ENCODE results near the gene LRBA. TPM values are rescaled to one million over a fixed set of nuclear protein-coding genes. Genes with fewer than 3 reads are reported as not detected.

LRBA gene
- total RNA-seq, 4 donors from 2014 or later, result 28.0 to 51.5 (median 30.9) TPM

DNA sequence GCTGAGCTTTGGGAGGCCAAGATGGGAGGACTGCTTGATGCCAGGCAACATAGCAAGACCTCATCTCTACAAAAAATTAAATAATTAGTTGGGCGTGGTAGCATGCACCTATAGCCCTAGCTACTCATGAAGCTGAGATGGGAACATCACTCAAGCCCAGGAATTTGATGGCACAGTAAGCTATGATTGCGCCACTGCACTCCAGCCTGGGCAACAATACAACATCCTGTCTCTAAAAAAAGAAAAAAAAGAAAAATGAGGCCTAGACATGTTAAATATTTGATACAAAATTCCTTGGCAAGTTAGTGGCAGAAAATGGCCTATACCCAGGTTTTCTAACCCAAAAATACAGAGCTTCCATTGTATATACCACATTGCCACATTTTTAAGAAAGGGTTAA lies 521.2 kb downstream of the LRBA start:
- ATAC-seq (ENCODE audit: low FRiP score) (no peak), DNase-seq (ENCODE audit: low spot score) (no peak)
- TF ChIP-seq, protein P1, sequence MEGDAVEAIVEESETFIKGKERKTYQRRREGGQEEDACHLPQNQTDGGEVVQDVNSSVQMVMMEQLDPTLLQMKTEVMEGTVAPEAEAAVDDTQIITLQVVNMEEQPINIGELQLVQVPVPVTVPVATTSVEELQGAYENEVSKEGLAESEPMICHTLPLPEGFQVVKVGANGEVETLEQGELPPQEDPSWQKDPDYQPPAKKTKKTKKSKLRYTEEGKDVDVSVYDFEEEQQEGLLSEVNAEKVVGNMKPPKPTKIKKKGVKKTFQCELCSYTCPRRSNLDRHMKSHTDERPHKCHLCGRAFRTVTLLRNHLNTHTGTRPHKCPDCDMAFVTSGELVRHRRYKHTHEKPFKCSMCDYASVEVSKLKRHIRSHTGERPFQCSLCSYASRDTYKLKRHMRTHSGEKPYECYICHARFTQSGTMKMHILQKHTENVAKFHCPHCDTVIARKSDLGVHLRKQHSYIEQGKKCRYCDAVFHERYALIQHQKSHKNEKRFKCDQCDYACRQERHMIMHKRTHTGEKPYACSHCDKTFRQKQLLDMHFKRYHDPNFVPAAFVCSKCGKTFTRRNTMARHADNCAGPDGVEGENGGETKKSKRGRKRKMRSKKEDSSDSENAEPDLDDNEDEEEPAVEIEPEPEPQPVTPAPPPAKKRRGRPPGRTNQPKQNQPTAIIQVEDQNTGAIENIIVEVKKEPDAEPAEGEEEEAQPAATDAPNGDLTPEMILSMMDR (IDR thresholded peaks at IDR 0.05), result no peak

DNA sequence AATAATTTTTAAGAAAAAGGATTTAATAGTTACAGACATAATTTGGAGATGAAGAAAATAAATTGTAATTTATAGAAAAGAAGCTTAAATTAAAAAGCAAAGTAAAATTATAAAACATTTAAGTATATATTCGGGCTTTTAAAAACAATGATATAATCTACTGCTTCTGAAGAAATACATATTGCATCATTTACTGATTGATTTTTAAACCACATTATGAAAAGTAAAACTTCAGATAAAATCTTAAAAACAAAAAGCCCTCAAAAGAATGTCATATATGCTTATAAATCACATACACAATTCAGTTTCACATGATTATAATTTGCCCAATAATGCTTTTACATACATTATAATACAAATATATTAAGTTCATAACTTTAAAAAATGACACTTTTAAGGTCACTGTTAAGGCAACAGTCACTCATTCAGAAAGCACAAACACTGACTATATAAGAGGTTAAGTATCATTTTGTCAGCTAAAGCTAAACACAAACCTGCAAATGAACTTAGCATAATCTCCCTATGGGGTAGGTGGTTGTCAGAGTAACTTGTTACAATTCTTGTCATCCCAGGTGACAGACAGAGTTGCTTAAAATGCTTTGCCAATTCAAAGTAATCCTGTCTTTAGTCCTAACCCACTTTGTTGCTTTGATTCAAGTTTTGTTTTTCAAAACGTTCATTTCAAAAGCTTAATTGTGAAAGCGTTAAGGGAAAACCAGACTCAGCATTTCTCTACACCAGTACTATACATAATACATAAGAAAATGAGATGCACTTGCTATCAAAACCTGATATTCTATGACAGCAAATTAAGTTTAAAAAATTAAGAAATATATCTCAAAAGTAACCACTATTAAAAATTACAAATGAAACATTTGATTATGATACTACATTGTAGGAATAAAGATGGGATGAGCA lies 523.7 kb downstream of the LRBA start:
- ATAC-seq (ENCODE audit: low FRiP score), result no peak
- TF ChIP-seq, protein P1 (IDR thresholded peaks at IDR 0.05), result no peak
- no peak for DNase-seq (ENCODE audit: low spot score)

DNA sequence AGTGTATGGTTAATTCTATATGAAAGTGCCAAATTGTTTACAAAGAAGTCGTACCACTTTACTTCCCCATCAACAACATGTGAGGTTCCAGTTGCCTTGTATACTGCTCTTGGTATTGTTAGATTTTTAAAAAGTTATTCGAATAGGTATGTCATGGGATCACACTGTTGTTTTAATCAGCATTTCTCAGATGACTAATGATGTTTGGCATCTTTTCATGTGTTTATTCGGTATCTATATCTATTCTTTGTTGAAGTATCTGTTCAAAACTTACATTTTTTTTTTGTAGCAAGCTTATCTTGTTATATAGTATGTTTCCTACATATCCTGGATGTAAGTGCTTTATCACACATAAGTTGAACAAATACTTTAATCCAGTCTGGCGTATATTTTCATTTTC lies 532.5 kb downstream of the LRBA start:
- TF ChIP-seq, protein P1 (IDR thresholded peaks at IDR 0.05), result no peak
- no peak for ATAC-seq (ENCODE audit: low FRiP score)
- no peak for DNase-seq (ENCODE audit: low spot score)

DNA sequence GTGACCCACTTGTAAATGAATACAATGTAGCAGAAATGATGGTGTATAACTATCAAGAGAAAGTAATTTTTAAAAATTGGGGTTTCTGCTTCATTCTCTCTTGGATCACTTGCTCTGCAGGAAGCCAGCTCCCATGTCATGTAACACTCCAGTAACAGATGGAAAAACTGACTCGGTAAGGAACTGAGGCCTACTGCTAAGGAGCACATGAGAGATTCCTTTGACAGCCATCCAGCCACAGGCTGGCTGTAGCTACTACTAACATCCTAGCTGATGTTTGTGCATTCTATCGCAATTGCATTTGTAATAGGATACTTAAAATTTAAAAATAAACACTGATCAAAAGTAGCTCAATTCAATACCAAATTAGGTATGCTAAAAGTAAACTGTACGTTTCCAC lies 535.4 kb downstream of the LRBA start:
- TF ChIP-seq, protein P1 (IDR thresholded peaks at IDR 0.05), result no peak
- ATAC-seq (ENCODE audit: low FRiP score) (no peak), DNase-seq (ENCODE audit: low spot score) (no peak)

DNA sequence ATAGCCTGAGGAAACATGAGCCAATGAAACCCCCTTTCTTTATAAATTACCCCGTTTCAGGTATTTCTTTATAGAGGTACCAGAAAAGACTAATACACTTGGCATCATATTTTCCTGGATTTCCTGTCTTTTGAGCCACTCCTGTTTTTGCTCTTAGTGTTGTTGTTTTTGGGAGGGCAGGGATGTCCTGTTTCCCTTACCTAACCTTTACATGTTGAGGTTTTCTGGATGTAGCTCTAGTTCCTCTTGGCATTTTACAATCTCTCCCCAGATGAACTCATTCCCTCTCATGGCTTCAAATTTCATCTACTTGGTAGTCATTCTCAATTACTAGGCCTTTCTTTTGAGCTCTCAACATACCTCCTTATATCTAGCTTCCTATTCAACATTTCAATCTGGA lies 537.2 kb downstream of the LRBA start:
- TF ChIP-seq, protein P1 (IDR thresholded peaks at IDR 0.05), result no peak
- no peak for DNase-seq (ENCODE audit: low spot score)
- no peak for ATAC-seq (ENCODE audit: low FRiP score)

DNA sequence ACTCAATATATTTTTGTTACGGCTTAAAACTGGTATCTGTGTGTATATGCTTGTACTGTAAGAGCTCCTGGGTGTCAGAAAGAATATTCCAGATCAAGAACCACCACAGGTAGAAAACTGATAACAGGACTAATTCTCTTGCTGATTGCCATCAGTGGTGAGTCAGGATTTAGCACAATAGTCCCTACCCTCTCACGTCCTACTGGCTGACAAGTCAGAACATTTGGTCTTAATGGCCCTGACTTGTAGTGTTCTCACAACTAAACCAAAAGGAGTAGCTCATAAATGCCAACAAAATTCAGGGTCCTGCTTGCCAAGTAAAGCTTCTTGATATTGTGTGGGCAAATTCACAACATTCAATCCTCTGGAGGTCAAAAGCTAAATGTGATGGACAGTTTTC lies 538.3 kb downstream of the LRBA start:
- ATAC-seq (ENCODE audit: low FRiP score), result no peak
- TF ChIP-seq, protein P1 (IDR thresholded peaks at IDR 0.05), result no peak

DNA sequence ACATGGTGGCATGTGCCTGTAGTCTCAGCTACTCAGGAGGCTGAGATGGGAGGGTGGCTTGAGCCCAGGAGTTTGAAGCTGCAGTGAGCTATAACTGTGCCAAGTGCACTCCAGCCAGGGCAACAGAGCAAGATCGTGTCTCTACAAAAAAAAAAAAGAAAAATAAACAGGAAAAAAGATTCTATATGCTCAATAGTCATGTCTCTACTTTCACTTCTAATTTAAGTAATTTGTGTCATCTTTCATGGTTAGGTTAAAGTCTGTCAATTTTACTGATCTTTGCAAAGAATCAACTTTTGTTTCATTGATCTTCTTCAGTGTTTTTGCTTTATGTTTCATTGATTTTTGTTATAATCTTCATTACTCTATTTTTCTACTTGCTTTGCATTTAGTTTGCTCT lies 539.3 kb downstream of the LRBA start:
- DNase-seq (ENCODE audit: low spot score) (no peak), ATAC-seq (ENCODE audit: low FRiP score) (no peak)
- TF ChIP-seq, protein P1 (IDR thresholded peaks at IDR 0.05), result no peak

More for the DNA sequence above, 538.3 kb downstream of the LRBA start:
- no peak for DNase-seq (ENCODE audit: low spot score)
